ENCODE data around the gene PARG.
"Not testable (repeated sequence)": the region's sequence is repeated elsewhere in the genome, so short reads cannot be mapped to it uniquely, and the experiment has no call there.

GRCh38 chr10:49883852-49884251 lies 58.0 kb downstream of the PARG start:
- TF ChIP-seq, protein P1, sequence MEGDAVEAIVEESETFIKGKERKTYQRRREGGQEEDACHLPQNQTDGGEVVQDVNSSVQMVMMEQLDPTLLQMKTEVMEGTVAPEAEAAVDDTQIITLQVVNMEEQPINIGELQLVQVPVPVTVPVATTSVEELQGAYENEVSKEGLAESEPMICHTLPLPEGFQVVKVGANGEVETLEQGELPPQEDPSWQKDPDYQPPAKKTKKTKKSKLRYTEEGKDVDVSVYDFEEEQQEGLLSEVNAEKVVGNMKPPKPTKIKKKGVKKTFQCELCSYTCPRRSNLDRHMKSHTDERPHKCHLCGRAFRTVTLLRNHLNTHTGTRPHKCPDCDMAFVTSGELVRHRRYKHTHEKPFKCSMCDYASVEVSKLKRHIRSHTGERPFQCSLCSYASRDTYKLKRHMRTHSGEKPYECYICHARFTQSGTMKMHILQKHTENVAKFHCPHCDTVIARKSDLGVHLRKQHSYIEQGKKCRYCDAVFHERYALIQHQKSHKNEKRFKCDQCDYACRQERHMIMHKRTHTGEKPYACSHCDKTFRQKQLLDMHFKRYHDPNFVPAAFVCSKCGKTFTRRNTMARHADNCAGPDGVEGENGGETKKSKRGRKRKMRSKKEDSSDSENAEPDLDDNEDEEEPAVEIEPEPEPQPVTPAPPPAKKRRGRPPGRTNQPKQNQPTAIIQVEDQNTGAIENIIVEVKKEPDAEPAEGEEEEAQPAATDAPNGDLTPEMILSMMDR (IDR thresholded peaks at IDR 0.05), result not testable (repeated sequence)
- not testable (repeated sequence) for TF ChIP-seq POLR2A, EP300 (IDR thresholded peaks at IDR 0.05)

Data from tibial nerve (tissue), 4 donors.